Measurements from ENCODE around the gene SLC8A1.

The SLC8A1 gene

DNA sequence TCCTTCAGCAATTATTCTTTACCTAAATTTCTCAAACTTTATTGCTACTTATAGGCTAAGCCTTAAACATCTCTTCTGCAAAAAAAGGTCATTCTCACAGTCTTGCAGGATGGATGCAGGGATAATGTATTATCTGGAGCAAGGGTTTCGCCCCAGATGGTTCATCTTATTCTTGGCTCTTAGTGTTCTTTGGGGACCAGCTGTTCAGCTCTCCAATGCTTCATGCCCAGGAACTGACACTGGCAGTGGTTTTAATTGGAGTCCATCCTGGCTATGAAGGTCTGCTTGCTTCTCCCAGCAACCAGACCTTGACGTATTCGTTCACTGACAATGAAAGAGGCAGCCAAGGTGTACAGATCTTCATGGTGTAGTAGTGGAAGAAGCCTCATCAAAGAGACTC lies 331.9 kb downstream of the SLC8A1 start:
- TF ChIP-seq, protein P1, sequence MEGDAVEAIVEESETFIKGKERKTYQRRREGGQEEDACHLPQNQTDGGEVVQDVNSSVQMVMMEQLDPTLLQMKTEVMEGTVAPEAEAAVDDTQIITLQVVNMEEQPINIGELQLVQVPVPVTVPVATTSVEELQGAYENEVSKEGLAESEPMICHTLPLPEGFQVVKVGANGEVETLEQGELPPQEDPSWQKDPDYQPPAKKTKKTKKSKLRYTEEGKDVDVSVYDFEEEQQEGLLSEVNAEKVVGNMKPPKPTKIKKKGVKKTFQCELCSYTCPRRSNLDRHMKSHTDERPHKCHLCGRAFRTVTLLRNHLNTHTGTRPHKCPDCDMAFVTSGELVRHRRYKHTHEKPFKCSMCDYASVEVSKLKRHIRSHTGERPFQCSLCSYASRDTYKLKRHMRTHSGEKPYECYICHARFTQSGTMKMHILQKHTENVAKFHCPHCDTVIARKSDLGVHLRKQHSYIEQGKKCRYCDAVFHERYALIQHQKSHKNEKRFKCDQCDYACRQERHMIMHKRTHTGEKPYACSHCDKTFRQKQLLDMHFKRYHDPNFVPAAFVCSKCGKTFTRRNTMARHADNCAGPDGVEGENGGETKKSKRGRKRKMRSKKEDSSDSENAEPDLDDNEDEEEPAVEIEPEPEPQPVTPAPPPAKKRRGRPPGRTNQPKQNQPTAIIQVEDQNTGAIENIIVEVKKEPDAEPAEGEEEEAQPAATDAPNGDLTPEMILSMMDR (IDR thresholded peaks at IDR 0.05; ENCODE audit: low read depth, low read length): no peak
- DNase-seq (ENCODE audit: extremely low read depth, low read depth): no peak

DNA sequence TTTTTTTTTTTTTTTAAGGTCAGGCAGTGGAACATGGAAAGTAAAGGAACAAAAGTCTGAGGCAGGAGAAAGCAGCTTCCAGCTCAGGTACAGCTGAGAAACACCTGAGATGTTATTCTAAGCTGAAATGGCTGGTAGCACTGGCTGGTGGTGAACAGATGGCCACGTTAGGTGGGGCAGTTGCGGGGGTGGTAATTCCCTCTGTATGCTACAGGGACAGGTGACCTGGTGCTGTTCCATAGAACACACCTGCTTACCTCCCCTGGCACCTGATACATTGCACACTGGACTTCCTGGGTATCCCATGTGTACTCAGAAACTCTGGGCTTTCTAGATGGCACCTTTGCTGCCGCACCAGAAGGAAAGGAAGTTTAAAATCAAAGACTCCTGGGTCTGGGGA lies 333.3 kb downstream of the SLC8A1 start:
- DNase-seq (ENCODE audit: extremely low read depth, low read depth): no peak
- TF ChIP-seq, protein P1 (IDR thresholded peaks at IDR 0.05; ENCODE audit: low read depth, low read length): no peak

DNA sequence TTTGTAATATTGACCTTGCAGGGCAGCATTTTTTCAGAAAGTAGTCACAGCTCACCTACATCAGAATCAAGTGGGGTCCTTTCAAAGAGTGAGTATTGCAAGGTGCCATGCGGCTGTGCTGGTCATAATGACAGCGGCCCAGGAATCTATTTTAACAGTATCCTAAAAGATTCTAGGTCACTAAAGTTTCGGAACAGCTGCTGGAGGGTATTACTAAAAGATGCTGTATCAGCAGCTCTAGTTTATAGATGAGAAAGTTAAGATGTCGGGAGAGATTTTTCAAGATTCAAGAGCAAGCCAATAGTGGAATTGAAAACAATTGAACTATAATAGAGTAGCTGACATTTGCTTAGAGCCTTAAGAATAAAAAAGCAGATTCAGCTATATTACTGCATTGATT lies 336.0 kb downstream of the SLC8A1 start:
- TF ChIP-seq, protein P1 (IDR thresholded peaks at IDR 0.05; ENCODE audit: low read depth, low read length): no peak
- no peak for DNase-seq (ENCODE audit: extremely low read depth, low read depth)

DNA sequence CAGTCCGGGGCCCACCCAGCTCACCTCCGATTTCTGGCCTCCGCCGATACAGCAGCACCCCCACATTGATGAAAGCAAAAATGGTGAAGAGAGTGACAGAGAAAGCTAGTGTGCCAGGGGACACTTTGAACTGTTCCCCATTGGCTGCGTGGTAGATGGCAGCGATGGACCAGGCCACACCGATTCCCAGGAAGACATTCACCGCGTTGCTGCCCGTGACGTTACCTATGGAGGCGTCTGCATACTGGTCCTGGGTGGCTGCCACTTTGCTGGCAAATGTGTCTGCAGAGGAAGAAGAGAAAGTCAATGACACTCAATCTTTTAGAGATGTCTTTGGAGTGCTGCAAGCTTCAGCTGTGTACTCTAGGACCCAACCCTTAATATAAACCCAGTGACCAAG lies 336.5 kb downstream of the SLC8A1 start:
- TF ChIP-seq, protein P1 (IDR thresholded peaks at IDR 0.05; ENCODE audit: low read depth, low read length): no peak
- DNase-seq (ENCODE audit: extremely low read depth, low read depth): no peak

DNA sequence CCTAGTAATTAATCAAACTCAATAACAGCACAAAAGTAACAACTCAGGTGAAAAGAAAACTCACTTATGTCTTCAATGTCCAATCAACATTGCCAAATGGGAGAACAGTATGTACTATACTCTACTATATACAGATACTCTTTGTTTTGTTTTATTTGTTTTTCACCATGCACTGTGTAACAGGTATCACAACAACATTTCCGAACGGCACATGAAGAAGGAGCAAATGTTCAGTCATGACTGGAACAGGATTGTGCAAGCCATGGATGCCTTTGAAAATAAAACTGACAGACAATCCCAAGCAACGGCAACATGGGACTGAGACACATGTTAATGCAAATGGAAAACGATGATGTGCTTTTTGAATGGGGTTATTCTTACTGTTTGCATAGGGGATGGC lies 337.9 kb downstream of the SLC8A1 start:
- TF ChIP-seq, protein P1 (IDR thresholded peaks at IDR 0.05; ENCODE audit: low read depth, low read length): no peak
- no peak for DNase-seq (ENCODE audit: extremely low read depth, low read depth)

DNA sequence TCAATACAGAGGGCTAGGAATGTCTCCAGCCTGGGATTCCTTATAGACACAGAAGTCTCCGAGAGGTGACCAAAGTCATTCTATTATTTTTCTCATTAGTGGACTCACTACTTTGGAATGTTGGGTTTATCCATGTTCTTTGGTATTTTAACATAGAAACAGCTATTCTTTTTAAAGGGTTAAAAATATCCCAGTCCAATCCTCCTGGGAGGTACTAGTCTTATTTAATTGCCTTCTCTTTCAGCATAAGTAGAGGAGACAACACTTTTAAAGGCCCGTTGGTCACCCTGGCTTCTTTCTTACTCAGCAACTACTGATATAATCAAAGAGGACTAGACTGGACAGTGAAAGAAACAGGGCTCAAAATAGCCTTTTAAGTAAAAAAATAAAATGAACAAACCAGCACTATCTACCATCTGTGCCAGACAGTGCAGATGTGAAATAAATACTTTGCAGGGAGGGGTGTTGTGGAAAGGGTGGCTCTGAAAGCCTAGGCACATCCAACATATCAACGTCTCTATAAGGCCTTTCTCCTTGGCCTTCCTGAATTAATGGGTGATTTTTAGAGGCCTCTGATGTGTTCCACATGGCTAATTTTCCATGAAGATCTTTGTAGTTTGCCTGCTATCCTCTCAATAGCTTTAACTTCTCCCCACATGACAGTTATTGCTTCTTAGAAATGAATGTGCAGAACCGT lies 338.5 kb downstream of the SLC8A1 start:
- no peak for DNase-seq (ENCODE audit: extremely low read depth, low read depth)

DNA sequence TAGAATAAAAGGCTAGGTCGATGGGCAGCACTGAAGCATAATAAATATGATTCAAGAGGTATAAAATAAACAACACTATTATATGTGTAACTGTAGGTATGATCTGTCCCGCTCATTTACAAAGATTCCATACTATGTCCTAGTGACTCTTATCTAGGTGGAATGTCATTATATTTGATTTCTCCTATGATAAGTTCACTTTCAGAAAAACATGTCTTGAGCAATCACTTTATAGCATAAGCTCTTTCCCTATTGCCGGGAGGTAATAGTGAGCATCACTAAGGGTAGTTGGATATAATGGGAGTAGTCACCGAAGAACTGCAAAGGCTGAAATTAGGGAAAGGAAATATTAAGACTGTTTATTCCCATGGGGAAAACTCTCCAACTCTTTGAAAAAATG lies 342.5 kb downstream of the SLC8A1 start:
- no peak for DNase-seq (ENCODE audit: extremely low read depth, low read depth)
- TF ChIP-seq, protein P1 (IDR thresholded peaks at IDR 0.05; ENCODE audit: low read depth, low read length): no peak

More for the DNA sequence above, 338.5 kb downstream of the SLC8A1 start:
- TF ChIP-seq, protein P1 (IDR thresholded peaks at IDR 0.05; ENCODE audit: low read depth, low read length): no peak

Measured in AG09319 (cell line).